GM18508 (cell line): ENCODE measurements around the gene CCT5.
"Not testable (repeated sequence)": the region's sequence is repeated elsewhere in the genome, so short reads cannot be mapped to it uniquely, and the experiment has no call there.

Experiments used
- ATAC-seq: cut with Tn5 transposase; IDR thresholded peaks from one replicate; pipeline ENCODE4 v1.9.1; 2021; ENCODE audit warnings: moderate number of reproducible peaks; ENCODE audit not compliant: insufficient read depth, unreplicated experiment

Gene CCT5

GRCh38 chr5:10275460-10275859 is 25.4 kb downstream of the CCT5 start:
- no peak for ATAC-seq

- ATAC-seq: no peak
These were observed 25.9 kb downstream of the CCT5 start for GRCh38 chr5:10275991-10276390.

- ATAC-seq: no peak
These were observed 26.6 kb downstream of the CCT5 start for GRCh38 chr5:10276691-10277090.

GRCh38 chr5:10277773-10278630 is 27.9 kb downstream of the CCT5 start:
- no peak for ATAC-seq

- ATAC-seq: no peak
These were observed 28.7 kb downstream of the CCT5 start for GRCh38 chr5:10278658-10279279.

GRCh38 chr5:10279328-10279727 is 29.2 kb downstream of the CCT5 start:
- ATAC-seq: no peak

- ATAC-seq: no peak
These were observed 30.0 kb downstream of the CCT5 start for GRCh38 chr5:10279925-10280720.

GRCh38 chr5:10283927-10284635 is 34.0 kb downstream of the CCT5 start:
- ATAC-seq: peak; percentile 91

GRCh38 chr5:10285362-10285761 is 35.3 kb downstream of the CCT5 start:
- ATAC-seq: not testable (repeated sequence)

- ATAC-seq: no peak
These were observed 36.2 kb downstream of the CCT5 start for GRCh38 chr5:10286162-10286861.

GRCh38 chr5:10286862-10287227 is 36.8 kb downstream of the CCT5 start:
- no peak for ATAC-seq

GRCh38 chr5:10288592-10289219 is 38.6 kb downstream of the CCT5 start:
- ATAC-seq: no peak

- no peak for ATAC-seq
These were observed 39.3 kb downstream of the CCT5 start for GRCh38 chr5:10289353-10289752.

- ATAC-seq: no peak
These were observed 39.9 kb downstream of the CCT5 start for GRCh38 chr5:10289991-10290390.

- no peak for ATAC-seq
These were observed 40.4 kb downstream of the CCT5 start for GRCh38 chr5:10290438-10290837.

GRCh38 chr5:10291692-10292339 is 41.7 kb downstream of the CCT5 start:
- no peak for ATAC-seq

GRCh38 chr5:10293907-10294662 is 44.0 kb downstream of the CCT5 start:
- no peak for ATAC-seq

- ATAC-seq: no peak
These were observed 45.7 kb downstream of the CCT5 start for GRCh38 chr5:10295619-10296326.
